ENCODE data around the gene HIVEP2. TPM values are rescaled to one million over a fixed set of nuclear protein-coding genes. Genes with fewer than 3 reads are reported as not detected.

The HIVEP2 gene
- total and polyA plus RNA-seq, 2 of the 4 experiments (the other 2 are of a cell fraction) = 4.3 to 11.3 TPM

DNA sequence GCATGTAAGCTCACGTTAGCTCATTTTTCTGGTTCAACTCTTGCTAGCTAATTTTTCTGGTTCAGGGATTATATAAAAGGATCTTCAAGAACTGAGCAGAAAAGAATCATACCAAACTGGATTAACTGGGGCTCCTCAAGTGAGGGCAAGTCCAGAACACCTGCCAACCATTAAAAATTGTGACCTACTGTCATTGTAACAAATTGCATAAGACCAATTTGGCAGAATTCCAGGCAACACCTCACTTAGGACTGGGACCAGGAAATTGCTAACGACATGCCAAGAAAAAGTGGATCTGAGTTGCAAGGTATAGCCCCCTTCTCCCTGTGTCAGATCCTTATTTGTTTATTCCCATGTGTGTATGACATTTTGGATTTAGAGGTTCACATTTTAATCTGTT, 216.6 kb downstream of the HIVEP2 start:
- Histone ChIP-seq H3K4me3 (ENCODE audit: insufficient read depth, low read depth, low read length) (no peak overlapping the region), H3K79me1 (ENCODE audit: low read depth in 1 of 2, low read length in 2 of 2) (no peaks in the 10 kb centered on the region), H2AK5ac (ENCODE audit: low read depth, low read length) (no peak overlapping the region), H3K23ac (ENCODE audit: low read depth, low read length) (no peak overlapping the region), H2BK20ac (ENCODE audit: low read depth, low read length) (no peak overlapping the region), H3K4ac (ENCODE audit: low read depth, low read length) (no peak overlapping the region), H3K4me1 (ENCODE audit: control insufficient read depth, insufficient read depth, low read length) (no peaks in the 10 kb centered on the region), H3K56ac (ENCODE audit: extremely low read depth, insufficient read depth, low read length) (no peak overlapping the region), H2AK9ac (replicated peaks; ENCODE audit: low read depth, low read length, poor library complexity) (no peak overlapping the region), H3K14ac (replicated peaks; ENCODE audit: low read depth, low read length) (no peak overlapping the region), H3K4me2 (ENCODE audit: low read depth, low read length) (no peak overlapping the region), H2BK120ac (ENCODE audit: low read depth, low read length) (no peak overlapping the region), H2AFZ (replicated peaks; ENCODE audit: low read length, poor library complexity) (no peak overlapping the region), H4K91ac (ENCODE audit: insufficient read depth, low read depth, low read length) (no peak overlapping the region), H3K9me1 (ENCODE audit: insufficient read depth, low read length) (no peaks in the 10 kb centered on the region), H3K9ac (ENCODE audit: low read depth, low read length) (no peak overlapping the region), H3K36me3 (ENCODE audit: control insufficient read depth, insufficient read depth, low read length) (no peaks in the 10 kb centered on the region), H3K27ac (ENCODE audit: insufficient read depth, low read length) (no peak overlapping the region), H4K8ac (ENCODE audit: low read depth in 2 of 2, low read length in 2 of 2) (no peak overlapping the region), H3K9me3 (ENCODE audit: control insufficient read depth, insufficient read depth, low read length) (no peaks in the 10 kb centered on the region), H3K18ac (ENCODE audit: low read depth, low read length) (no peak overlapping the region), H2BK5ac (ENCODE audit: low read depth, low read length, poor library complexity, severe bottlenecking) (no peak overlapping the region), H3K27me3 (ENCODE audit: control insufficient read depth, insufficient read depth, low read length) (no peaks in the 10 kb centered on the region), H2BK15ac (ENCODE audit: low read depth, low read length) (no peak overlapping the region), H4K5ac (ENCODE audit: low read depth, low read length) (no peak overlapping the region), H4K20me1 (ENCODE audit: insufficient read depth, low read length) (no peaks in the 10 kb centered on the region)
- dilution Hi-C loops (cut with HindIII; ENCODE audit: low sequenced_read_pairs, unreplicated experiment) (no loop called here), intact Hi-C loops (cut with micrococcal nuclease) (no loop called here), in situ Hi-C loops (cut with MboI; ENCODE audit: low sequenced_read_pairs) (no loop called here)
- no CpG with 5 or more reads among the region's 2 CpGs for WGBS, 2 experiments (ENCODE audit: extremely low coverage in 2 of 2, insufficient read length in 1 of 2)
- ChIA-PET POLR2A (ENCODE audit: unreplicated experiment) (no interaction called here), CTCF (no interaction called here)
- ATAC-seq (ENCODE audit: low read depth) = no peak
- TF ChIP-seq FOS (IDR thresholded peaks at IDR 0.05; ENCODE audit: low read depth, low read length) (no peak), RFX5 (IDR thresholded peaks at IDR 0.05; ENCODE audit: low read depth, low read length) (no peak), MAZ (IDR thresholded peaks at IDR 0.05; ENCODE audit: borderline replicate concordance, low read depth, low read length) (no peak), BHLHE40 (IDR thresholded peaks at IDR 0.05; ENCODE audit: low read depth, low read length) (no peak), POLR2A (IDR thresholded peaks at IDR 0.05; ENCODE audit: low read depth, low read length) (no peak), CHD1 (IDR thresholded peaks at IDR 0.05; ENCODE audit: low read depth, low read length) (no peak), USF2 (IDR thresholded peaks at IDR 0.05; ENCODE audit: low read depth, low read length) (no peak), CEBPB (IDR thresholded peaks at IDR 0.05; ENCODE audit: low read depth, low read length) (no peak), RAD21 (IDR thresholded peaks at IDR 0.05; ENCODE audit: low read length) (no peak), SMC3 (IDR thresholded peaks at IDR 0.05; ENCODE audit: low read depth, low read length) (no peak)
- TF ChIP-seq, protein P1, sequence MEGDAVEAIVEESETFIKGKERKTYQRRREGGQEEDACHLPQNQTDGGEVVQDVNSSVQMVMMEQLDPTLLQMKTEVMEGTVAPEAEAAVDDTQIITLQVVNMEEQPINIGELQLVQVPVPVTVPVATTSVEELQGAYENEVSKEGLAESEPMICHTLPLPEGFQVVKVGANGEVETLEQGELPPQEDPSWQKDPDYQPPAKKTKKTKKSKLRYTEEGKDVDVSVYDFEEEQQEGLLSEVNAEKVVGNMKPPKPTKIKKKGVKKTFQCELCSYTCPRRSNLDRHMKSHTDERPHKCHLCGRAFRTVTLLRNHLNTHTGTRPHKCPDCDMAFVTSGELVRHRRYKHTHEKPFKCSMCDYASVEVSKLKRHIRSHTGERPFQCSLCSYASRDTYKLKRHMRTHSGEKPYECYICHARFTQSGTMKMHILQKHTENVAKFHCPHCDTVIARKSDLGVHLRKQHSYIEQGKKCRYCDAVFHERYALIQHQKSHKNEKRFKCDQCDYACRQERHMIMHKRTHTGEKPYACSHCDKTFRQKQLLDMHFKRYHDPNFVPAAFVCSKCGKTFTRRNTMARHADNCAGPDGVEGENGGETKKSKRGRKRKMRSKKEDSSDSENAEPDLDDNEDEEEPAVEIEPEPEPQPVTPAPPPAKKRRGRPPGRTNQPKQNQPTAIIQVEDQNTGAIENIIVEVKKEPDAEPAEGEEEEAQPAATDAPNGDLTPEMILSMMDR (conservative IDR thresholded peaks at IDR 0.05; ENCODE audit: low read depth, low read length) = no peak
- BruUV-seq (replicated peaks) = no TSS peak
- DNase-seq = no peak
